NCI-H2029 (cell line): ENCODE measurements around the gene OR2J2.
"Not testable (repeated sequence)": the region's sequence is repeated elsewhere in the genome, so short reads cannot be mapped to it uniquely, and the experiment has no call there.

Experiments
- DNase-seq: peaks from one replicate; lab custom pipeline; 2025; lab: John Stamatoyannopoulos, UW

The OR2J2 gene

GRCh38 chr6:29170607-29171006 lies at the start of gene OR2J2:
OR2J2 (plus strand) TSS chr6:29170907; CDS start chr6:29173636, 2,729 bp downstream.
- not testable (repeated sequence) for DNase-seq

- DNase-seq: no peak
Measured at GRCh38 chr6:29129326-29130012, 41.2 kb upstream of the OR2J2 start.

- DNase-seq: no peak
Measured at GRCh38 chr6:29130644-29131043, 40.1 kb upstream of the OR2J2 start.

- no peak for DNase-seq
Measured at GRCh38 chr6:29131691-29132090, 39.0 kb upstream of the OR2J2 start.

- no peak for DNase-seq
Measured at GRCh38 chr6:29137724-29138123, 33.0 kb upstream of the OR2J2 start.

GRCh38 chr6:29141606-29142005 lies 29.1 kb upstream of the OR2J2 start:
- DNase-seq: no peak

- DNase-seq: no peak
Measured at GRCh38 chr6:29142309-29142708, 28.4 kb upstream of the OR2J2 start.

GRCh38 chr6:29146179-29146578 lies 24.5 kb upstream of the OR2J2 start:
- no peak for DNase-seq

GRCh38 chr6:29147074-29147473 lies 23.6 kb upstream of the OR2J2 start:
- no peak for DNase-seq

- DNase-seq: not testable (repeated sequence)
Measured at GRCh38 chr6:29149444-29149843, 21.3 kb upstream of the OR2J2 start.

GRCh38 chr6:29153083-29153482 lies 17.6 kb upstream of the OR2J2 start:
- no peak for DNase-seq

GRCh38 chr6:29155182-29155581 lies 15.5 kb upstream of the OR2J2 start:
- not testable (repeated sequence) for DNase-seq

- not testable (repeated sequence) for DNase-seq
Measured at GRCh38 chr6:29159922-29160321, 10.8 kb upstream of the OR2J2 start.

- not testable (repeated sequence) for DNase-seq
Measured at GRCh38 chr6:29165571-29165970, 5.1 kb upstream of the OR2J2 start.

GRCh38 chr6:29171736-29172135 lies 1.0 kb downstream of the OR2J2 start:
- no peak for DNase-seq

- DNase-seq: no peak
Measured at GRCh38 chr6:29183594-29183993, 12.9 kb downstream of the OR2J2 start.

- DNase-seq: not testable (repeated sequence)
Measured at GRCh38 chr6:29188659-29189058, 18.0 kb downstream of the OR2J2 start.

GRCh38 chr6:29200767-29201662 lies 30.3 kb downstream of the OR2J2 start:
- DNase-seq: no peak

- DNase-seq: no peak
Measured at GRCh38 chr6:29201966-29202365, 31.3 kb downstream of the OR2J2 start.

GRCh38 chr6:29211488-29211887 lies 40.8 kb downstream of the OR2J2 start:
- no peak for DNase-seq

GRCh38 chr6:29216528-29216927 lies 45.8 kb downstream of the OR2J2 start:
- no peak for DNase-seq

GRCh38 chr6:29217242-29217641 lies 46.5 kb downstream of the OR2J2 start:
- not testable (repeated sequence) for DNase-seq

- not testable (repeated sequence) for DNase-seq
Measured at GRCh38 chr6:29218056-29218455, 47.3 kb downstream of the OR2J2 start.
